ENCODE results near the gene NUDT16L1.

NUDT16L1 gene

DNA sequence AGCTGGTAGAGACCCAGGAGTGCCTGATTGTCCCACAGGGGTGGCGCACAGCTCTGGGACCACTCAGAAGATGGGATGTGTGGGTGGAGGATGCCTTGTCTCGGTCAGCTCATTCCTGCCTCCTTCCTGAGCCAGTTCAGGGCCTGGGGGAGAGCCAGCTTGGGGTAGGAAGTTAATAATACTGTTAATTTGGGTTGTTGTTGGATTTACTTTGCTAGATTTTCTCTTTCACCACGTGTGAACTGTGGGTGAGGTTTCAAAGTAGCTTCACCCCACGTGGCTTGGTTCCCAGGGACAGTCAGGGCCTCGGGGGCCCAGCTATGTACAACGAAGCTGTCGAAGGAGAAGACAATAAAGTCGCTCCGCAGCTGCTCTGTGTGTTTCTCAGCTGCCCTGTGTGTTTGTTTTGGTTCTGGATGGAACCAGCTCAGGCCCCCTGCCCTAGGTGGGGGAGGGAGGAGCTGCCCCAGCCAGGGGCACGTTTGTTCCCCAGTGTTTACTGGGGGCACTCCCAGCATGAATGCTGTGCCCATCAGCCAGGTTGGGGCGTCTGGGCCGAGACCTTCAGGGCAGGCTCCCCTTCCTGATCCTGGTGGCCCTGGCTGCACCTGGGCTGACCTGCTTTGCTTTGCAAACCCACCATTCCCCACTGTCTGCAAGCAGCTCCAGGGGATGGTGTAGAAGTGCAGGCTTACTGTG, 2.3 kb downstream of the NUDT16L1 start:
- DNase-seq (ENCODE audit: low spot score): no peak

DNA sequence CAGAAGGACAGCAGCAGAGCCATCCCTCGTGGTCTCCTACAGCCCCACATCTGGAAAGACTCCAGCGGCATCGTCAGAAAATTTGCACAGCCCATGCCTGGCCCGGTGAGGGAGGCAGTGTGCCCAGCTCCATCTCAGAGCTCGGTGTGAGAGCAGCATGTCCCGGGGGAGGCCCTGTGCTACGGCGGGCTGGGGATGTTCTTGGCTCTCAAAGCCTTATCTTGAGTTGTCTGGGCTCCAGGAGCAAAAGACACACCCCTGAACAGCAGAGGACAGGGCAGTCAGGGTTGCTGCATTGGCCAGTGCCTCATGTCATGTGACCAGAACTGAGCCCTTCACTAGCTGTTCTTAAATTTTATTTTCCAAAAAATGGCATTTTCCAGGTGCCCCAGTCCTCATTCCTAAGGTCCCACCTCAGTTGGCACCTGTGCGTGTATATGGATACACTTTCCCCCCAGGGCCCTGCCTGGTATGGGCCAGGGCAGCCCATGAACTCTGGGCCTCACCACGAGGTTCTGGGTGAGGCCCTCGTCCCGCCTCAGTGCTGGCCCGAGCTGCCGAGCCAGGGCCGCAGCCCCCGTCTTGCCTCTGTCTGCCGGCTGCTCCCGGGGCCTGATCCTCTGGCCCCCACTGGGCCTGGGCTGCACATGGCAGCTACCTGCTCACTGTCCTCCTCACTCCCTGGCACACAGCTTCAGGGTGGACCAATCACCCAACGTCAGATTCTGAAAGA, 3.0 kb downstream of the NUDT16L1 start:
- no peak for DNase-seq (ENCODE audit: low spot score)

DNA sequence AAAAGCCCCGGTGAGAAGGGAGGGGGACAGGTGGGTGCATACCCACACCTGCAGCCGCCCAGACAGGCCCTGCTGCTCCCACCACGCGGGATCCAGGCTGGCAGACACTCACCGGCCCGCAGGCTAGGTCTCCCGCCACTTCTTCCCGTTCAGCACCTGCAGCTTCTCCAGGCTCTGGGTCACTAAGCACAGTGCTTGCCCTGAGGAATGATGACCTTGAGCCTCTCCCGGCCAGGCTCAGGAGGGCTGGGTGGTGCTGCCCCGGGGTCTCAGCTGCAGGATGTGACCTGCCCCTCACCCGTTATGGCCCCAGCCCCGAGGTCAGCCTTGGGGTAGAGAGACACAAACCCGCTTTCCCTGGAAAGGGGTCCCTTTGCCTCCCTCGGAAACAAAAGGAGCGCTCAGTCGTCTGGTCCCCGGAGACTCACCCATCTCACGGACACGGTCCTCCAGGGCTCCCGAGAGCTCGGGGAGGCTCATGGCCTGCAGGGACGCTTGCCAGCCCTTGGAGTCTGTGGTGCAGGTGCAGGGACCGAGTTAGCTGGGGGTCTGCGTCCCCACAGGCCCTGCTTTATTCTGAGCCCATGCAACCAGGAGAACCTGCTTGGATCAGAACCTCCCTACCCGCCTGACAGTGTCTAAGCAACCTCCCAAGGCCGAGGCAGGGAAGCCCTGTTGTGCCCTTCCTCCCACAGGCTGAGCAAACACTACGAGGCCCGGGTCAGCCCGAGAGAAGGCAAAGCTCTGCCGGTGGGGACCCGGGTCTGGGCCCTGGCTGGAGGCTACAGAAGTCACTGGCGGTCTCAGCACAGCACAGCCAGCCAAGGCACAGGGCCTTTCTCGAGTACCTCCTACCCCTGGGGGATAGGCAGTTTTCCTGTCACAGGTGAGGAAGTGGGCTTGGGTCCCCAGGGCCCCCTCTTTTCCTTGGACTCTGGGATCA, 3.8 kb downstream of the NUDT16L1 start:
- no peak for DNase-seq (ENCODE audit: low spot score)

DNA sequence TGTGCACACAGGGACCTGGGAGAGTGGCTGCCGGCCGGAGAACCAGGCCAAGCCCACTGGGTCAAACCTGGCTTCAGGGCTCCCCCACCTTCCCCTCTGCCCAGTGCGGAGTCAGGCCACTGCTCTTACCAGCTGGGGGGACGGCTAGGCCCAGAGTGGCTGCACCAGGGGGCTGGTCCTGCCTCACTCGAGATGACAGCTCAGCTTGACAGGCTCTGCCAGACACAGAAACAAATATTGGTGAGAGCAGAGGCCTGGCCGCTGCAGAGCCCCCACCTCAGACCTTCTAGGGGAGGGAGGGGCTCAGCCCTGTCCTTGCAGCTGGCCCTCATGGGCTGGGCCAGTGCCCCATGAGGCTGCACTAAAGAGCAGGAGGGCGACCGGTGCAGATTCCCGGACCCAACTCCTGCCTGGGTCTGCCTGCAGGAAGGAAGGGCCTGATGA, 4.5 kb downstream of the NUDT16L1 start:
- no peak for DNase-seq (ENCODE audit: low spot score)

DNA sequence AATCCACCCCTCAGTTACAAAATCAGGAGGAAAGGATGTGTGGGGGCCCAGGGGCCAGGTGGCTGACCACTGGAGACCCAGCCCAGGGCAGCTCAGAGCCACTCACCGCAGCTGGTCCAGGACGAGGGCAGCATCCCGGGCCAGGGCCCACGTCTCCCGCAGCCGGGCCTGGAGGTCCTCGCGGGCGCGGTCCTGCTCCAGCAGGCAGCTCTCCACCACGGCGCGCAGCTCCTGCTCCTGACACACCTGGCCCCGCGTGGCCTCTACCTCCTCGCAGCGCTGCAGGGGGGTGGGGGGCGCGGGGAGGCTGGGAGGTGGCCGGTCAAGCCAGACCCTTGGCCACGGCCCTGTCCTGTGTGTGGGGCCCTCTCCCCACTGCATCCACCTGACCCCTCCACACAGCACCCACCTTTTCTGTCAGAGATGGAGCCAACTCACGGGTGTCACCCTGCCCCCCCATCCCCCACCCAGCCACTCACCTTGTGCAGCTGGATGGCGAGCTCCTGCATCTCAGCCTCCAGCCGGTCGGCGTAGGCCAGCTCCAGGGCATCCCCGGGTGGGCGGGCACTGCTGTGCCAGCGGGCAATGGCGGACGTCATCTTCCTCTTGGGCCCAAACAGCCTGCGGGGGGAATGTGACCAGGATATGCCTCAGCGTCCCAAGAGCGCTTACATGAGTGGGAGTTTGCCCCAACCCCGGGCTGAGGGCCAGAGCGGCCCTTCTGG, 5.1 kb downstream of the NUDT16L1 start:
- DNase-seq (ENCODE audit: low spot score): no peak

DNA sequence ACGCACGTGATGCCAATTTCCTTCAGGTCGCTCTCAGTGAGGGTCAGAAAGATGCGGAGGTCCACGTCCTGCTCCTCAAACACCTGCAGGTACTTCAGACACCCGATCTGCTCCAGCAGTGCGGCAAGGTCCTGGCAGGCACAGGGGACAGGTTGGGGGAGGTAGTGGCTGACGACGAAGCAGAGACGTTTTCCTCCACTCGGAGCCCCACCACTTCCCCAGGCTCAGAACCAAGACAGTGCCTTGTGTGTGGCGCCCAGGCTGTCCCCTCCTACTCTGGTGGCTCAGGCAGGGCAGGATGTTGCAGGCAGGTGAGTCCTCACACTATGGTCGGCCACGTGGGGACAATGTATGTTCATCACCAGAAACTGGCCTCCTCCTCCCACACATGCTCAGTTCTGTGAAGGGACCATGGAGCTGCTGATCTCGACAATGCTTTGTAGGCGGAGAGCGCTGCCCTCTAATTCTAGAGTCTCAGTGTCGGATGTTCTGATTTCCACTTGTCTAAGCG, 5.7 kb downstream of the NUDT16L1 start:
- DNase-seq (ENCODE audit: low spot score): no peak

DNA sequence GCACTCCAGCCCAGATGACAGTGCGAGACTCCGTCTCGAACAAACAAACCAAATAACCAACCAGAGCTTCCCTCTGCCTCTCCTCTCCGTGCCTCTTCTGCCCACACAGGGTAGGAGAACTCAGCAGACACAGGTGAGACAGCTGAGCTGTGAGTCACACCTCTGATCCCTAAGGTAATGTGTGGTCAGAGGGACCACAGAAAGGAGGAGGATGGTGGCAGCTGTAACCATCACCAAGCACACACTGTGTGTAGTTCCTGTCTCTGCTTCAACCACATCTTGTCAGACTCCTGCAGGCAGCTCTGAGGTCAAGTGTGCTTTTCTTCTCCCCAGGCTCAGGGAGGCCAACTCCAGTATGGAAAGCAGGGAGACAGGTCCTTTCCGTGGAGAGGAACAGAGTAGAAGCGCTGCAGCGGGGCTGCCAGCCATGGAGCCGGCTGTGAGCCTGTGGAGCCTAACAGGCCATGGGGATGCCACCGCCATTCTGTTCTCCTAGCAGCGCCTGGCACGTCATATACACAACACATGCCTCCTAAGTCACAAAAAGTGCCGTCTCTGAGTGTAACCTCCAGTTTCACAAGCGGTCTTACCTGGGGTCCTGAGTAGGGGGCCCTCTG, 7.1 kb downstream of the NUDT16L1 start:
- no peak for DNase-seq (ENCODE audit: low spot score)

DNA sequence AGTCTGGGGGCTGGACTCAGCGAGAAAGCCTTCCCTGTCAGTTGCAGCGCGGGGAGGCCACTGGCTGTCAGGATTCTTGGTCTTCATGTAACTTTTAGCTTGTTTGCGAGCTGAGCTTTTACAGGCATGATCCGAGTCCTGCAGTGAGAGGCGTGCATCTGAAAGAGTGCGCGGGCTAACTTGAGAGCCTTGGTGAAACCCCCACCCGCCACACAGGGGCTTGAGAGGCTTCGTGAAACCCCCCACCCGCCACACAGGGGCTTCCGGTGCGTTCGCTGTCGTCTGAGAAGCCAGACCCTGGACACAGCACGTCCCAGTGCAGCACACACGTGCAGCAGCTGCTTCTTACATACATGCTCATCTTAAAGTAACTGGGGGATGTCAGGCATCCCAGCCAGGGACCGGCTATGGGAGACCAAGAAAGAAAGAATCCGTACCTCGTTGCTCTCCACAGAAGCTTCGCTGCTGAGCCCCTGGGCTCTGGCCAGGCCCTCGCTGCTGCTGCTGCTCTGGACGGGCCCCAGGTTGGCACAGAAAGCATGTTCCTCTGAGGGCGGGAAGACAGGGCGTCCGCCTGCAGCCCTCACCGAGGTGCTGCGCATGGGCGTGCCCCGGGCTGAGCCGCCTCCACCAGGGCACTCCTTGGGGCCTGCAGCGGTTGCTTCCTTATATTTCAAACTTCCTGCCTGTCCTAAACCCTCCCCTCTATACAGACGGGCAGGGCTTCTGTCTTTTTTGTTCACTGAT, 7.8 kb downstream of the NUDT16L1 start:
- DNase-seq (ENCODE audit: low spot score): no peak

DNA sequence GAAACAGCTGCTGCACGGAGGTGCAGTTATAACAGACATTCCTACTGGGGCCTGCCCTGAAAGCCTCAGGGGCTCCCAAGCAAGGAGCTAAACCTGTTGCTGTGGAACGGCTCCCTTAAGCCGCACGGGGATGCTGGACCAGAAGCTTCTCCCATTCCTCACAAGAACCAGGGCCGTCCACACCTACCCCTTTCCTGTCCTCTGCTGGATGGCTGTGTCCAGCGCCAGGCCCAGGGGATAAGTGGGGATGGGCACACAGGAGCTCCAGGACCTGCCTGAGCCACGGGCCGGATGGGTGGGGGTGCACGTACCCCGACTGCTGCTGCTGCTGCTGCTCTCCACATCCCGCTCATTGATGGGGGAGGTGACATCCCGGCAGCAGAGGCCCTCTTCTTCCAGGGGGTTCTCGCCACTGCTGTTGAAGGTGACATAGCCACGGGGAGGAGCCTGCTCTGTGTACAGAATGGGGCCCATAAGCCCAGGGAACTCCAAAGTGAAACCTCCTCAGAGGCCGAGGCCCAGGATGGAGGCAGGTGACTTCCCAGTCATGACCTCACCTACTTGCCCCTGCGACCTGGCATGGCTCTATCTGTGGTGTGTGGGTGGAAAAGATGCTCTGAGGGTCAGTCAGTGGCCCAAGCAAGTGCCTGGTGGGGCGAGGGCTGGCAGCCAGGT, 8.6 kb downstream of the NUDT16L1 start:
- DNase-seq (ENCODE audit: low spot score): no peak

DNA sequence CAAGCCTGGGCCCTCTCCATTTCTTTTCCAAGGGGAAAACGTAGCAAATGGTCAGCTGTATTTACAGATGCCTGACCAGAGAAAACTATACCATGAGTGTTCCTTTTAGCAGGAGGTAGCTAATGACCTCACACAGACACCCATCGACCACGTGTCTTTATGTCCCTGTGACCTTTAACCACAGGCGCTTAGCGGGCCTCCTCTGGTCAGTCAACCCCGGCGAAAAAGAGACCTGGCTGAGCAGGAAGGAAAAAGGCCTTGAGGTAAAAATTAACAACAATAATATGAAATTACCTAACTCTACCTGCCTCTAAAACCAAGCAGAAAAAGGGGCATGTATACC, 9.1 kb downstream of the NUDT16L1 start:
- DNase-seq (ENCODE audit: low spot score): no peak

DNA sequence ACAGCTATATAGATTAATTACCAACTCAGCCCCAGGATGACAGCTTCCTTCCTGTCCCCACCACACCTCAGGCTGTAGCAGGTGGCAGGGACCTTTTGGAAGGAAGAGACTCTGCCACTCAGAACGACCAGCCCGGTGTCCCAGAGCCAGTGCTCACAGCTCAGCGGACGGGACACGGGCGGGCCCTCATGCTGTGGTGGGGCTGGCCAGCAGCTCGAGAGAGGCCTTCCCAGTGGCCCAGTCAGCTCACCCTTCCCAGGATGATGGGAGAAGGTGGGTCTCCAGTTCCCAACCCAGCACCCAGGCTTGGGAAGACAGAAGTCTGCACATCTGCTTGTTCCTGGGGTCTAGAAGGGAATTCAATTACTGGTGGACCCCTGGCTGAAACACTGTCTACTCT, 10.5 kb downstream of the NUDT16L1 start:
- DNase-seq (ENCODE audit: low spot score): no peak

DNA sequence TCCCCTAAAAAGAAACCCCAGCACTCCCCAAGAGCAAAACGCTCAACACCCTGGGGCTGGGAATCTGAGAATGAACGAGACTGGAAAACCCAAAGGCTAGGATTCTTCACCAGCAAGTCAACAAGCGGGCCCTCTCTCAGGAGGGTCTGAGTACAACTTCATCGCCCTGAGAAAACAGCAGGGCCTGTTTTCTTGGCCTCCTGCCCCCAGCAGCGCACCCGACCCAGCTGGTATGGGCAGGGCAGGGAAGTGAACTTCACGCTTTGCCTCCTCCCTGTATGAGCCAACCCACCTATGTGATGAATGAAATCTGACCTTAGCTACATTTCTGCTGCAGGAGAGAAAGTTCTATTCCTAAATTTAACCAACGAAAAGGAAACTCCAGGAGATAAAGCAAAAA, 11.1 kb downstream of the NUDT16L1 start:
- no peak for DNase-seq (ENCODE audit: low spot score)

DNA sequence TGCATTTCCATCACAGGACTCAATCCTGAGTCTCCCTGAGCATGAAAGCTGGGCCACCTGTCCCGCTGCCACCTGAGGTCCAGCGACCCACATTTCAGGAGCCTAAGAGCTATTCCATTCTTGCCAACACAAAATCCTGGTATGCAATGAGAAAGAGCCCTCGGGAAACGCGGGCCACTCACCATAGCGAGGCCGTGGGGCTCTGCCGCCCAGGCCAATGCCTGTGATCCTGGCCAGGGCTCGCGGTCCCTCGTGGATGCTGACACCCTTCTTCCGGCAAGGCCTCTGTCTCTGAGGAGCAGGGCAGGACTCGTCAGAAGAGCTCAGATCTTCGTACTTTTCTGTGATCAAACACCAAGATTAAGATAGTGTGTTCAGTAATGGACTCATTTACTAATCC, 11.6 kb downstream of the NUDT16L1 start:
- no peak for DNase-seq (ENCODE audit: low spot score)

DNA sequence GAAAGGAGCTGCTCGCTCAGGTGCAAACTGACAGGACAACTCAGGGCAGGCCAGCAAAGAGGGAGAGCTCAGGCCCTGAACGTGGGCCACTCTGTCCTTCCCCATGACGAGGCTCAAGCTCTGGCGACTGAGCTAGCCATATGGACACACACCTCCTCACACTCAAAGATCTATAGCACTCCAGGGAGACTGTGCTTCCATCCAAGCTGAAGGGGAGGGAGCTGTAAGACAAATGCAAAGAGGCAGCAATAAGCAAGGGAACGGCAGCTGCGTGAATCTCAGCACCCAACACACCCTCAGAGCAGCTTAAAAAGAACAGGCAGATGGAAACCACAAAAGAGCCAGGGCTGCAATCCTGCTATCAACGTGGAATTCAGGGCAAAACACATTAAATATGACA, 13.5 kb downstream of the NUDT16L1 start:
- no peak for DNase-seq (ENCODE audit: low spot score)

DNA sequence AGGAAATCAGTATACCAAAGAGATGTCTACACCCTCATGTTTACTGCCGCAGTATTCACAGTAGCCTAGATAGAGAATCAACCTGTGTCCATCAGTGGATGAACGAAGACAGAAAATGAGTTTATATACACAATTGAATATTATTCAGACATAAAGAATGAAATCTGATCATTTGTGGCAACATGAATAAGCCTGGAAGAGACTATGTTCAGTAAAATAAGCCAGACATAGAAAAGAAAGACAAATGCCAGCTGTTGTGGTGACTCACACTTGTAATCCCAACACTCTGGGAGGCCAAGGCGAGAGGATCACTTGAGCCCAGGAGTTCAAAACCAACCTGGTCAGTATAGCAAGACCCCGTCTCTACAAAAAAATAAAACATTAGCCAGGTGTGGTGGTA, 16.1 kb downstream of the NUDT16L1 start:
- DNase-seq (ENCODE audit: low spot score): no peak

DNA sequence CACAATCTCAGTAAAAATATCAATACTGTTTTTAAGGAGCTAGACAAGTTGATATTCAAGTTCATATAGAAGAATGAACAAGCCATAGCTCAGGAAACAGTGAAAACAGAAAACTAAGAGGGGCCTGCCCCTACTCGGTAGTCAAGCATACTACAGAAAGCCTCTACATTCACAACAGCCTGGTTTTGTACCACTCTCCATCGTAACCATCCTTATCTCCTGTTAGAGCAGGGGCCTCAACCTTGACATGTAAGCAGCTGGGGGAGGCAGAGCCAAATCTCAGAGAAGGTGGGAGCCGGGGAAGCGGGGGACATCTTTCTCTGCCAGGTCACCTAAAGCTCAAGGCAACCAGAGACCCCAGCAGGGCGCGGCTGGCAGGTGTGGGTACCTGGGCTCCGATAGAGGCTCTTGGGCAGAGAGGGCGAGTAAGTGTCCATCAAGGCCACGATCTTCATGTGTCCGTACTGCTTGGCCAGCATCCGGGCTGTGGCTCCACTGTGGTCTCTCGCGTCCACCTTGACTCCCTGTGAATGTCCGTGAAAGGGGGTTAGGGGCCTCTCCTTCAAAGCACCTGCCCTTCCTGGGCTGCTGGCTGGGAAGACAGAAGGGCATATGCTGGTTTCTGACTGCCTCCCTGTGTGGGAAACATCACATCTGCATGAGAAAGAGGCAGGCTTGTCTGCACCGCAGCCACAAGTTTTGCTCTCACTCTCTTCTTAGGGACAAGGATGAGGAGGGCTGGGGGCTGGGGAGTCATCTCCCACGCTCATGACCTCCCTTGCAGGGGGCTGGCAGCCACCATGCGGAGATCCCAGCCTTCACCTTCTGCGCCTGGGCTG, 20.5 kb downstream of the NUDT16L1 start:
- DNase-seq (ENCODE audit: low spot score): no peak

DNA sequence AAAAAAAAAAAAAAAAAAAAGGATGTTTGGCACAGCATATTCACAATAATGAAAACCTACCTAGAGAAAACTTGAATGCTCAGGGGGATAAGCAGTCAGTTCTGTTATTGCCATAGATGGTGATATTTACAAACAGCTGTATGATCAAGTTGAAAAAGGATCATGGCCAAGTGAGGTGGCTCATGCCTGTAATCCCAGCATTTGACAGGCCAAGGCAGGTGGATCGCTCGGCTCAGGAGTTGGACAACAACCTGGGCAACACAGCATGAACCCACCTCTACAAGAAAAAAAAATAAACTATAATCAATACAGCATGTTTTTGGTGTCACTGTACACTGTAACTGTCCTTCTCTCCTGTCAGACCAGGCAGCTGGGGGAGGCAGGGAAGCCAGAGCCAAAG, 21.6 kb downstream of the NUDT16L1 start:
- DNase-seq (ENCODE audit: low spot score): no peak

DNA sequence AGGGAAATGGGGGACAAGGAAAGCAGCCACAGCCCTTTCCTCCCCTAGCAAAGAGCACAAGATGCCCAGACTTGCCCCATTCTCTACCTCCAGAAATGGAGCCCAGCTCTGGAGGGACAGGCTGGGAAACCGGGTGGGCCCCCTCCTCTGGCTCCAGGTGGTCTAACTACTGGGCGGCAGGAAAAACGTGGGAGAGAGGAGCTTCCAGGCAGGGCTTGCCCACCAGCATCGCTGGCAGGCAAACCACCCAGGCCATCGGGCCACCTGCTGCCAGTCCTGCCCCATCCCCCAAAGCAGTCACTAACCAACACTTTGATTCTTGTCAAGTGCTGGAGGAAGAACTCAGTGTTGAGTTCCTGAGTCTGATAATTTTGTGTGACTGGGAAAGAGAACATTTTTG, 25.1 kb downstream of the NUDT16L1 start:
- no peak for DNase-seq (ENCODE audit: low spot score)

DNA sequence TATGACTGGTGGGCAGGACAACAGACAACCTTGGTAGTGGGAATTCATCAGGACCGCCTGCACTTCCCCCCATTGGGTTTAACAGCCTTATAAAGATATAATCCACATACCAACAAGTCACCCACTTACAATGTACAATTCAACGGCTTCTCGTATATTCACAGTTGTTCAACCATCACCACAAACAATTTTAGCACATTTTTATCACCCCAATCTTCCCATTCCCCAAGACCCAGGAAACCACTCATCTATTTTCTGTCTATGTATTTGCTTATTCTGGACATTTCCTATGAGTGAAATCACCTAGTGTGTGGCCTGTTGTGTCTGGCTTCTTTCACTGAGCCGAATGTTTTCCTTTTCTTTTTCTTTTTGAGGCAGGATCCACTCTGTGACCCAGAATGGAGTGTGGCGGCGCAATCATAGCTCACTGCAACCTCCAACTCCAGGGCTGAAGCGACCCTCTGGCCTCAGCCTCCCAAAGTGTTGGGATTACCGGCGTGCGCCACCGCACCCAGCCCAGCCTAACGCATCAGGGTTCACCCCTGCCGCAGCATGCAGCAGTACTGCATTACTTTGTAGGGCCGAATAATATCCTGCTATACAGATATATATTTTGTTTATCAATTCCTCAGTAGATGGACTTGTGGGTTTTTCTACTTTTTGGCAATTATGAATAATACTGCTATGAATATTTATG, 29.9 kb downstream of the NUDT16L1 start:
- no peak for DNase-seq (ENCODE audit: low spot score)
